MM.1S (cell line): ENCODE measurements around the gene FRAS1.

ENCODE experiments used
- DNase-seq: peaks from one replicate; pipeline ENCODE4 v3.0.0-alpha.2; 2015
- H2AFZ ChIP-seq: fragments of 300-600 bp; sonication (generic); 2 replicates; pipeline ENCODE4 v1.6.0; 2016; ENCODE audit warnings: antibody characterized with exemption, low read length
- H3F3A ChIP-seq: fragments of 300-600 bp; sonication (generic); 2 replicates; pipeline ENCODE4 v1.6.1; 2016; ENCODE audit warnings: mild to moderate bottlenecking, antibody characterized with exemption, low read length, moderate library complexity, mixed read lengths; ENCODE audit not compliant: insufficient read depth
- H3K27ac ChIP-seq: fragments of 300-600 bp; sonication (generic); 2 replicates; pipeline ENCODE4 v1.5.1; 2016; ENCODE audit warnings: mild to moderate bottlenecking, low read length
- H3K27me3 ChIP-seq: fragments of 300-600 bp; sonication (generic); replicated peaks from 2 replicates; pipeline ENCODE4 v1.6.0; 2016; ENCODE audit warnings: low read length; ENCODE audit not compliant: insufficient read depth
- H3K36me3 ChIP-seq: fragments of 300-600 bp; sonication (generic); replicated peaks from 2 replicates; pipeline ENCODE4 v1.6.1; 2016; ENCODE audit warnings: mild to moderate bottlenecking, low read length, mixed read lengths; ENCODE audit not compliant: insufficient read depth
- H3K4me1 ChIP-seq: fragments of 300-600 bp; sonication (generic); 2 replicates; pipeline ENCODE4 v1.6.1; 2016; ENCODE audit warnings: low read length, mixed read lengths
- H3K4me2 ChIP-seq: fragments of 300-600 bp; sonication (generic); 2 replicates; pipeline ENCODE4 v1.6.0; 2016; ENCODE audit warnings: low read depth, low read length
- H3K4me3 ChIP-seq: fragments of 300-600 bp; sonication (generic); 2 replicates; pipeline ENCODE4 v1.5.1; 2016; ENCODE audit warnings: low read length, mixed read lengths
- H3K79me2 ChIP-seq: fragments of 300-600 bp; sonication (generic); 2 replicates; pipeline ENCODE4 v1.6.1; 2016; ENCODE audit warnings: mixed run types, low read length, mixed read lengths
- H3K9ac ChIP-seq: fragments of 300-600 bp; sonication (generic); 2 replicates; pipeline ENCODE4 v1.6.1; 2016; ENCODE audit warnings: low read length, mixed read lengths
- H3K9me2 ChIP-seq: fragments of 300-600 bp; sonication (generic); replicated peaks from 2 replicates; pipeline ENCODE4 v1.6.1; 2016; ENCODE audit warnings: mild to moderate bottlenecking, low read length, mixed read lengths; ENCODE audit not compliant: insufficient read depth
- H3K9me3 ChIP-seq: fragments of 300-600 bp; sonication (generic); replicated peaks from 2 replicates; pipeline ENCODE4 v1.6.1; 2016; ENCODE audit warnings: mild to moderate bottlenecking, low read length, mixed read lengths; ENCODE audit not compliant: insufficient read depth
- H4K20me1 ChIP-seq: fragments of 300-600 bp; sonication (generic); 2 replicates; pipeline ENCODE4 v1.6.1; 2016; ENCODE audit warnings: mild to moderate bottlenecking, low read length, moderate library complexity, mixed read lengths; ENCODE audit not compliant: insufficient read depth
- EZH2 ChIP-seq: fragments of 300-600 bp; sonication (generic); optimal IDR thresholded peaks from 2 replicates; pipeline ENCODE3; 2017; ENCODE audit warnings: low read depth, mild to moderate bottlenecking, antibody characterized with exemption, low read length, mixed read lengths
- EZH2phosphoT487 ChIP-seq: fragments of 300-600 bp; sonication (generic); IDR thresholded peaks from 2 replicates; pipeline ENCODE4 v1.6.1; 2018; ENCODE audit warnings: antibody characterized with exemption, low read length
- TF ChIP-seq, protein P1 (sequence below): fragments of 300-600 bp; sonication (generic); IDR thresholded peaks from 2 replicates; pipeline ENCODE4 v1.5.1; 2016; ENCODE audit warnings: antibody characterized with exemption, low read length, mixed read lengths

Gene FRAS1

DNA sequence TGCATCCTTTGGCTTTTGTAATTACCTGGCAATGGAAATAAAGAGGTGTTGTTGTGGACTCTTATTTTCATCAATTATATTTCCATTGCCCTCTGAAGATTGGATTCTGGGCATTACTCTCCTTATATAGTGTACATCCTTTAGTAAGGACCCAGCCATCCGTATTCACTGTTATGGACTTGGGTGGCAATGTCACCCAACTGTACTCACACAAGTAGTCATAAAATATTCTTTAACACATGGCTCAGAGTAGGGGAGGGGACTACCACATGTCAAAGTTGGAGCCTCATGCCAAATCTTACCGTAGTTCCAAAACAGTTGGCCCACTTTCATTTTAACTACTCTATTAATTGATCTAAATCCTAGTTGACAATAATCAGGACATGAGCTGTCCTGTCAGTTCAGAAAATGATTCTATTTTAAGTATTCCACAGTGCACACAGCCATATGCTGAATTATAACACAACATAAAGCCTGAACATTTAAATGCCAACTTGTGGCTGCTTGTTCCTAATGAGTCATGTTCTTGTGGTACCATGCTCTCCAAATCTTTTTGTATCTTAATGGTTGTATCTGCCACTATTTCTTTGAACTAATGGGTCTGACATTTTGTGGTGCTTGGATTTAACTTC, 4.9 kb downstream of the FRAS1 start:
- TF ChIP-seq, protein P1, sequence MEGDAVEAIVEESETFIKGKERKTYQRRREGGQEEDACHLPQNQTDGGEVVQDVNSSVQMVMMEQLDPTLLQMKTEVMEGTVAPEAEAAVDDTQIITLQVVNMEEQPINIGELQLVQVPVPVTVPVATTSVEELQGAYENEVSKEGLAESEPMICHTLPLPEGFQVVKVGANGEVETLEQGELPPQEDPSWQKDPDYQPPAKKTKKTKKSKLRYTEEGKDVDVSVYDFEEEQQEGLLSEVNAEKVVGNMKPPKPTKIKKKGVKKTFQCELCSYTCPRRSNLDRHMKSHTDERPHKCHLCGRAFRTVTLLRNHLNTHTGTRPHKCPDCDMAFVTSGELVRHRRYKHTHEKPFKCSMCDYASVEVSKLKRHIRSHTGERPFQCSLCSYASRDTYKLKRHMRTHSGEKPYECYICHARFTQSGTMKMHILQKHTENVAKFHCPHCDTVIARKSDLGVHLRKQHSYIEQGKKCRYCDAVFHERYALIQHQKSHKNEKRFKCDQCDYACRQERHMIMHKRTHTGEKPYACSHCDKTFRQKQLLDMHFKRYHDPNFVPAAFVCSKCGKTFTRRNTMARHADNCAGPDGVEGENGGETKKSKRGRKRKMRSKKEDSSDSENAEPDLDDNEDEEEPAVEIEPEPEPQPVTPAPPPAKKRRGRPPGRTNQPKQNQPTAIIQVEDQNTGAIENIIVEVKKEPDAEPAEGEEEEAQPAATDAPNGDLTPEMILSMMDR: no peak
- TF ChIP-seq EZH2: no peak
- no peak for TF ChIP-seq EZH2phosphoT487
- H3K4me1 ChIP-seq: no peaks in the 10 kb centered on the region

DNA sequence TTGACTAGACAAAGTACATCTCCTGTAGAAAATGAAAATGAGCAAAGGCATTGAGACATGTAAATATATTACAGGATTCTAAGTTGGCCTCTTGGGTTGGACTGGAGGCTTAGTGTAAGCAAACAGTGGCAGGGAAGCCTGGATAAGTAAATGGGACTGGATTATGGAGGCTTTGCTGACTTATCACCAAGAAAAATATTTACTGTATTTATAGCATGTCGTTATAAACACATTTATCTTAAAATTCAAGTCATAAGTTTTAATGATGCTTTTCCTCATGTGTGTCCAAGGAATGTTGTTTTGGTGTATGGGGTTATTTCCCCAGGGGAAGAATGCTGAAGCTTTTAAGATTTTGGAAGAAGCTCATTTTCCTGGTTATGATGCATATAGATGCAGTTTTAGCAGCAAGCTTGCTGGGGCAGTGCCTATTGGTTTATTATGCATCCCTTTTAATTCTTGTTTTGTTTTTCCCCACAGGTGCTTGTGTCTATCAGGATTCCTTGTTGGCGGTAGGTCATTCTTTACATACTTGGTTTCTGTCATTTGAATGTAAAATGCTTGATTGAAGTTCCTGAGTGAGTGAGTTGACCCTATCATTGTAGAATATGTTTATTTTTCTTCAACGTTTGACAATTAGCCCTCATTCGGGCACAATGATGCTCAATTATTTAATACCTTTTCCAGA, 8.5 kb downstream of the FRAS1 start:
- no peak overlapping the region for H3K4me3 ChIP-seq

More for the DNA sequence above, 4.9 kb downstream of the FRAS1 start:
- H4K20me1 ChIP-seq: no peaks in the 10 kb centered on the region
- no peaks in the 10 kb centered on the region for H3K9me3 ChIP-seq
- no peaks in the 10 kb centered on the region for H3K9me2 ChIP-seq
- no peak overlapping the region for H3K27ac ChIP-seq
- H3F3A ChIP-seq: no peaks in the 10 kb centered on the region
- H3K9ac ChIP-seq: no peak overlapping the region
- 0 out of 2 replicates have a peak, but pooled peaks cover under 1% of the 10 kb centered on the region for H3K27me3 ChIP-seq
- no peaks in the 10 kb centered on the region for H3K79me2 ChIP-seq
- H3K36me3 ChIP-seq: no peaks in the 10 kb centered on the region
- H3K4me3 ChIP-seq: no peak overlapping the region
- no peak for DNase-seq
- no peak overlapping the region for H2AFZ ChIP-seq
- H3K4me2 ChIP-seq: no peak overlapping the region

DNA sequence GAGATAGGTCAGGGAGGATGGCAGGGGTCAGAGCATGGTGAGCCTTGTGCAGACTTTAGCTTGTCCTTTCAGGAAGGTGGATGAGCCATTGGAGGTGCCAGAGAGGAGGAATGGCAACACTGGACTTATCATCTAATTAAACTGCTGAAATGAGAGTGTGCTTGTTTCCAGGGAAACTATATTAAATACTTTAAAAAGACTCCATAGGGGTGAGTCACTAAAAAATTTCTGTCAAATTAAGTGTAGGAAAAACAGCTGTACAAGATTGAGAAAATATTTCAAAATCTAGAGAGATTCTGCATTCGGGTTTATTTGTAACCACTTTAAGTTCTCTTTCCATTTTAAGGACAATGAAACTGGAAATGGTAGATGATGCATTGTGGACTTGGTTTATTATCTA, 11.4 kb downstream of the FRAS1 start:
- H2AFZ ChIP-seq: no peak overlapping the region
- no peaks in the 10 kb centered on the region for H3K9me2 ChIP-seq
- no peaks in the 10 kb centered on the region for H3K9me3 ChIP-seq
- no peak overlapping the region for H3K4me2 ChIP-seq
- DNase-seq: no peak
- no peaks in the 10 kb centered on the region for H3F3A ChIP-seq
- H3K9ac ChIP-seq: no peak overlapping the region
- H3K27me3 ChIP-seq: no peaks in the 10 kb centered on the region
- no peaks in the 10 kb centered on the region for H3K4me1 ChIP-seq
- no peak overlapping the region for H3K4me3 ChIP-seq
- no peak for TF ChIP-seq EZH2phosphoT487
- TF ChIP-seq, protein P1: no peak
- no peak for TF ChIP-seq EZH2
- no peak overlapping the region for H3K27ac ChIP-seq
- no peaks in the 10 kb centered on the region for H4K20me1 ChIP-seq
- no peaks in the 10 kb centered on the region for H3K36me3 ChIP-seq
- H3K79me2 ChIP-seq: no peaks in the 10 kb centered on the region

More for the DNA sequence above, 8.5 kb downstream of the FRAS1 start:
- no peaks in the 10 kb centered on the region for H3K4me1 ChIP-seq
- no peak for DNase-seq
- H3K27me3 ChIP-seq: no peaks in the 10 kb centered on the region
- H3K79me2 ChIP-seq: no peaks in the 10 kb centered on the region
- H3K27ac ChIP-seq: no peak overlapping the region
- H2AFZ ChIP-seq: no peak overlapping the region
- H3K9ac ChIP-seq: no peak overlapping the region
- no peak overlapping the region for H3K4me2 ChIP-seq
- H3F3A ChIP-seq: no peaks in the 10 kb centered on the region
- TF ChIP-seq, protein P1: no peak
- no peak for TF ChIP-seq EZH2phosphoT487
- TF ChIP-seq EZH2: no peak
- no peaks in the 10 kb centered on the region for H3K9me2 ChIP-seq
- no peaks in the 10 kb centered on the region for H3K9me3 ChIP-seq
- H3K36me3 ChIP-seq: no peaks in the 10 kb centered on the region
- H4K20me1 ChIP-seq: no peaks in the 10 kb centered on the region
